CD4-positive, alpha-beta T cell treated with Interleukin-12 subunit alpha and Interleukin-12 subunit beta, for 1 hour (primary cell): ENCODE data around the gene MT1E.
"Not testable (repeated sequence)": the region's sequence is repeated elsewhere in the genome, so short reads cannot be mapped to it uniquely, and the experiment has no call there.

ENCODE experiments used
- DNase-seq: peaks from one replicate; pipeline ENCODE4 v3.0.0-alpha.2; 2020

Gene MT1E

GRCh38 chr16:56625140-56625942, at the start of gene MT1E:
Gene MT1E (plus strand): TSS chr16:56625781. CDS start chr16:56625852, 71 bp downstream.
- peak; percentile 22 for DNase-seq

DNA sequence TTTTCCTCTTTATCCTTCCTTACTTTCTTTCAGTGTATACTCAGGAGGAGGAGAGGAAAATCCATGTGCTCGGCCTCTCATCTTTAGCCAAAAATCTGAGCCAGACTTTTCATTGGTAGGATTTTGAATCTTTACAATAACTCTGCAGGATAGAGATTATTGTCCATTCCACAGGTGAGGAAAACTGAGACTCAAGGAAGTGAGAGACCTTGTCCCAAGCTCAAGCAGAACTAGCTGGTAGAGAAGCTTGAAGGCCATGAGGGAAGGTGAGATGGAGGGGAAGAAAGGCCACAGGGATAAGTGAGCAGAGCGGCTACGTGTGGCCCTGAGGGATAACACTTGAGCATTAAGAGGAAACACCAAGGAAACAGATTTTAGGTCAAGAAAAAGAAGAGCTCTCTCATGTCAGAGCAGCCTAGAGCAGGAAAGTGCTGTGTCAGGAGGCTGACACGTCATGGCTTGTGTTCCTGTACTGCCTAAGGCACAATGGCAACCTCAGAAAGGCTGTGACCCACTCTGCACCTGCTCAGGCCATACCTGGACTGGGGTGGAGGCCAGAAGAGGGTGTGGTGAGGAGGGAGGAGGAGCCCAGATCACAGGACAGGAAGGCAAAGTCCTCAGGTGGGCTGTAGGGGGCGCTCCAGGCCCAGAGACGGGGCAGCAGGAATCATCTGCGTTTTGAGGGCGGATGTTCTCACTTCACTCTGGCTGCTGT, 48.8 kb upstream of the MT1E start:
- DNase-seq = peak; percentile 89

DNA sequence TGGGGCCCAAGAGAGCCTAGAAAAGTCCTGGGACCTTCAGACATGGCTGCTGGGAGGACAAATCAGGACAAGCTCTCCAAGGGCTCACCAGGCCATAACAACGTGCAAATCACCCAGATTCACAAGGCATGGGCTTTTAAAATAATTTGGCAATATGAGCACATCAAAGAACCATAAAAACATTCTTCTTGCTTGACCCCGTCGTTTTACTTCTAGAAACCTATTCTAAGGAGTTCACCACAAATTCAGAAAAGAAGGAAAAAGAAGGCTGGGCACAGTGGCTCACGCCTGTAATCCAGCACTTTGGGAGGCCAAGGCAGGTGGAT, 48.3 kb upstream of the MT1E start:
- no peak for DNase-seq

DNA sequence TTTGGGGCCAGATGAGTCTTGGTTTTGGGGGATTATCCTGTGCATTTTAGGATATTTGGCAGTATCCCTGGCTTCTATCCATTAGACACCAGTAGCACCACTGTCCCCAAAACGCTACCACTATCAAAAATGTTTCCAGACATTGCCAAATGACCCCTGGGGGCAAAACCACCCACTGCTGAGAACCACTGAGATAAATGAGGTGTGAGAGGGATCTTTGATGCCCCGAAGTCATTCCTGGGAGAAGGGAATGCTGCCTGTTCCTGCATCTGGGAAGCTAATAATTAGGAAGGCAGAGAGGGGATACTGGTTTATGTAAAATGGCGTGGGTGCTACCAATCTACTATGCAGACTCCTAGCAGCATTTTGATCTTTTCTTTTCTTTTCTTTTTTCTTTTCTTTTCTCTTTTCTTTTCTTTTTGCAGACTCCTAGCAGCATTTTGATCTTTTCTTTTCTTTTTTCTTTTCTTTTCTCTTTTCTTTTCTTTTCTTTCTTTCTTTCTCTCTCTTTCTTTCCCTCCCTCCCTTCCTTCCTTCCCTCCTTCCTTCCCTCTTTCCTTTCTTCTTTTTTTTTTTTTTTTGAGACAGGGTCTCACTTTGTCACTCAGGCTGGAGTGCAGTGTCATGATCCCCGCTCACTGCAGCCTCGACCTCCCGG, 45.1 kb upstream of the MT1E start:
- no peak for DNase-seq

DNA sequence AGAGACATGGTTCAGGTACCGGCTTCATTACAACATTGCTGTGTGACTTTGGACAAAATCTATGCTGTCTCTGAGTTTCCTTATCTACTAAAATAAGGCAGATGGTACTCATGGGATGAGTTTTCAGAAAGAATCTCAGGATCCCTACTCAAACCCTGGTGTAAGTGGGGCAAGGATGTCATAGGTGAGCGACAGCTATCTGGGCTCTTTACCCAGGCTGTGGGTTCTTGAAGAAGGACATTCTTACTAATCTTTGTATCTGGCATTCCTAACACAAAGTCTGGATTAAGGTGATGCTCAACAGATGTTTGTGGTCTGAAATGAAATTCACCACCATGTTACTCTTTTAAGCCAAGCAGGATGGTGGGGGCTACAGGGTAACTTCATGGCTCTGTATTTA, 42.7 kb upstream of the MT1E start:
- not testable (repeated sequence) for DNase-seq

GRCh38 chr16:56583351-56584168, 42.0 kb upstream of the MT1E start:
- no peak for DNase-seq

GRCh38 chr16:56584276-56584675, 41.3 kb upstream of the MT1E start:
- DNase-seq = no peak

DNA sequence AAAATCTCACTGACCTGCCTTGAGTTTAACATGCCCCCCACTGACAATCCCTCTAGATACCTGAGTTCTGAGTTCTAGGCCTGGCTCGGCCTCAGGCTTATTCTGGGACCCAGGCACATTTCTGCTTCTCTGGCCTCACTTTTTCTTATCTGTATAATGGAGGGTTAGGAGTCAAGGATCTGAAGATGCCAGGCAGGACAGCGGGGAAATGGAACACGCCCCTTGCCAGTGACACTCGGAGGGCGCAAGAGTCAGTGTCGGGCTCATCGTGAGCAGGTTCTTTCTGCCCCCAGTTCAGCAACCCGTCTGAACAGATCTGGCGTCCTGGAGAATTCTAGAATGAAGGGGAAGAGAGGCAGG, 36.8 kb upstream of the MT1E start:
- DNase-seq = no peak

DNA sequence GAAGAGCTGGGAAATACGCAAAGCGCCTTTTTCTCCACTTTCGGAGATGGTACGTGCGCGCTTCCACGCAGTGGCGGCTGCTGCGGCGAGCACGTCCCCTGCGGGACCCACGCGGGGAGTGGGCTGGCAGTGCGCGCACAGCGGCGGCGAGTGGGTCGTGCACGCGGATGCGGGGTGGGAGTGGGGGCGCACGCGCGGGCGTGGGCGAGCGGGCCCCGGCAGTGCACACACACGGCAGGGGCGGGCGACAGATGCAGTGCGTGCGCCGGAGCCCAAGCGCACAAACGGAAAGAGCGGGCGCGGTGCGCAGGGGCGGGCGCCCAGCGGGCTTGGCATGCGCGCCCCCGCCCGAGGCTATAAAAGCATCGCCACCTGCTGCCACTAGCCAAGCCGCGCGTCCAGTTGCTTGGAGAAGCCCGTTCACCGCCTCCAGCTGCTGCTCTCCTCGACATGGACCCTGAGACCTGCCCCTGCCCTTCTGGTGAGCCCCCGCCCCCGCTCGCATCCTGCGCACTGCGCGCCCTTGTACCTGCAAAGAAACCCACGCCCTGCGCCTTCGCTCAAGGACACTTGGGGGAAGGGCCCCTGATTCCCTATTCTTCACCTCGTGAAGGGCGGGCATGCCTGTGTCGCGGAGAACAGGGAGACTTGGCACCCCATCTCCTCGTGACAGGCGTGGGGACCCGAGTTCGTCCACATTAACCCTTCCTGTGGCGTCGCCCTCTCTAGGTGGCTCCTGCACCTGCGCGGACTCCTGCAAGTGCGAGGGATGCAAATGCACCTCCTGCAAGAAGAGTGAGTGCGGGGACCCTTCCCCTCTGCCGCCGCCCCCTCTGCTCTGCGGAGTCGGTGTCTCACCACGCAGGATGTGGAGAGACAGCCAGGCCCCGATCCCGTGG, 36.2 kb upstream of the MT1E start, which contains the start of gene MT3:
Gene MT3 (plus strand): TSS at position 388 of the 899 bp plus-strand sequence. CDS start 63 bp downstream, at position 451.
- DNase-seq = no peak

DNA sequence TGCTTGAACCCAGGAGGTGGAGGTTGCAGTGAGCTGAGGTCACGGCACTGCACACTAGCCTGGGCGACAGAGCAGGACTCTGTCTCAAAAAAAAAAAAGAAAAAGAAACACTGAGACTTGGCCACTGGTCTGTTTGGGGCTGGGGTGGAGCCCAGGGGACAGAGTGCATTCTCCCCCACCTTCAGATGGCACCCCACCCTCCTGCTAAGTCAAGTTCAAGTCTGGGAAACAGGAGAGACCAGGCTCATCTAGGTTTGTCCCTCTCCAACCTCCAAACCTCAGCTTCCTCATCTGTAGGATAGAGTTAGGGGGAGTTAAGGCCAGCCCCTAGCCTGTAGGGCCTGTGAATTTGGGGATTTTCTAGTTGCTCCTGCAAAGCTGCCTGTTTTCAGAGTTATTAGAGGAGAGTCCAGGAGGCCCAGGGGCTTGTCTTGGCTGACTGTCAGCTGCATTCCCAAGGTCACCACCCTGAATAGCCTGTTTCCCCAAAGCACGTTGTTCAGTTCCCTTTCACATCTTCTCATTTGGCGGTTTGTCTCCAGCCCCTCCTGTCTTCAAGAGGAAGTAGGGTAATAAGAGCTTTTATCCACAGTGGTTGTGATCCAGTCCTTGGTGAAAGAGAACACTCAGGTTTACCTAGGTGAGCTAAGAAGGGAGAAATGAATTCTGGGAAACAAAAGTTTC, 34.1 kb upstream of the MT1E start:
- DNase-seq = no peak

- no peak for DNase-seq
Measured at GRCh38 chr16:56593573-56594291, 31.8 kb upstream of the MT1E start.

- no peak for DNase-seq
Measured at GRCh38 chr16:56594292-56594619, 31.3 kb upstream of the MT1E start.

DNA sequence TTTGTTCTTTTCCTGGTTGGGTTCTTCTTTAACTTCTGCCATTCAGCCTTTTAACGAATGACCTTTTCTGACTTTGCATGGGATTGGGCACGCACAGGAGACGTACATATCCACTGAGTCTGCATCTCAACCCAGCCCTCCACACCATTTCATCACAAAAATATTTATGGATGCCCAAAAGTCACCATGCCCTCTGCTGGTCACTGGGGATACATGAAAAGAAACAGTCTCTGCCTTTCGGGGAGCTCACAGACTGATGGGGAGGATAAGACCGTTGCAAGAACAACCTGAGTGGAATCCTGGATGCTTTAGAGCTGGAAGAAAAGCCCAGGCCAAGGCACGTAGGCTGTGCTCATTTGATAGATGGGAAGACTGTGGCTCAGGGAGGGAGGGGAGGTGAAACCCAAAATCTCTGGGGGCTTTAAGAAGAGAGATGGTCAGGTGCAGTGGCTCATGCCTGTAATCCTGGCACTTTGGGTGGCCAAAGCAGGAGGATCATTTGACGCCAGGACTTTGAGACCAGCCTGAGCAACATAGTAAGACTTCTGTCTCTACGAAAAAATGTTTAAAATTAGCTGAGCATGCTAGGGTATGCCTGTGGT, 25.1 kb upstream of the MT1E start:
- peak; percentile 54 for DNase-seq

- DNase-seq = no peak
Measured at GRCh38 chr16:56601325-56601724, 24.3 kb upstream of the MT1E start.

GRCh38 chr16:56603589-56603988, 22.0 kb upstream of the MT1E start:
- DNase-seq = no peak

GRCh38 chr16:56604966-56605365, 20.6 kb upstream of the MT1E start:
- no peak for DNase-seq

DNA sequence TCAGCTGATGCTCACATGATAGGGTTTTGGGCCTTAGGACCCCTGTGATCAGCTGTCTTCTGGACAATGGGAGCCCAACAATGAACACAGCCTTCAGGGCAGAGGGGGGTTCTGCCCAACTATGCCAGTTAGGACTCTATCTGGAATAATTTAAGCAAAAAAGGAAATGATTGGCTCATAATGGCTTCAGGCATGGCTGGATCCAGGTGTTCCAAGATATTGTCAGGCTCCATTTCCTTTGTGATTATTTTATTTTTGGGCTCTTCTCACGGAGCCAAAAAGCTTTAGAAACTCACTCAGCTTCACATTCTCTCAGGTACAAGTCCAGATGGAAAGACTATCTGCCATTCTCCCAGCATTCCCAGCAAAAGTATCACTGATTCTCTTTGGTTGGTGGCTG, 20.1 kb upstream of the MT1E start:
- no peak for DNase-seq

GRCh38 chr16:56606071-56606475, 19.5 kb upstream of the MT1E start:
- no peak for DNase-seq

GRCh38 chr16:56606476-56607108, 19.0 kb upstream of the MT1E start:
- DNase-seq = no peak

GRCh38 chr16:56607109-56607618, 18.4 kb upstream of the MT1E start:
- DNase-seq = no peak
